Trophoblast cell (in vitro differentiated cells and primary cell): ENCODE measurements around the gene PLXDC2.

ENCODE experiments used
- DNase-seq, 2 donors: peaks; one replicate each; pipeline ENCODE4 v3.0.0-alpha.2; 2016
- H2AFZ ChIP-seq: 2 replicates; pipeline ENCODE4 v1.6.1; 2013; ENCODE audit warnings: low read length, moderate library complexity, mild to moderate bottlenecking; ENCODE audit not compliant: insufficient read depth, poor library complexity
- H2AK5ac ChIP-seq: 2 replicates; pipeline ENCODE4 v1.6.1; 2013; ENCODE audit warnings: mild to moderate bottlenecking, low read length
- H2BK120ac ChIP-seq: 2 replicates; pipeline ENCODE4 v1.6.1; 2013; ENCODE audit warnings: low read length, mild to moderate bottlenecking, moderate library complexity; ENCODE audit not compliant: insufficient read depth, poor library complexity
- H2BK12ac ChIP-seq: 2 replicates; pipeline ENCODE4 v1.6.1; 2013; ENCODE audit warnings: mild to moderate bottlenecking, low read length, moderate library complexity
- H2BK5ac ChIP-seq: 2 replicates; pipeline ENCODE4 v1.6.1; 2013; ENCODE audit warnings: low read length, low read depth, moderate library complexity, mild to moderate bottlenecking; ENCODE audit not compliant: poor library complexity
- H3K14ac ChIP-seq: 2 replicates; pipeline ENCODE4 v1.6.1; 2013; ENCODE audit warnings: mild to moderate bottlenecking, low read length
- H3K18ac ChIP-seq: 2 replicates; pipeline ENCODE4 v1.6.1; 2013; ENCODE audit warnings: mild to moderate bottlenecking, low read length
- H3K23ac ChIP-seq: 2 replicates; pipeline ENCODE4 v1.6.1; 2013; ENCODE audit warnings: low read length
- H3K27ac ChIP-seq: 2 replicates; pipeline ENCODE4 v1.5.1; 2013; ENCODE audit warnings: low read depth, mild to moderate bottlenecking, inconsistent platforms, low read length, moderate library complexity
- H3K27me3 ChIP-seq: 2 replicates; pipeline ENCODE4 v1.6.1; 2013; ENCODE audit warnings: inconsistent platforms, mild to moderate bottlenecking, low read length, moderate library complexity; ENCODE audit not compliant: insufficient read depth
- H3K36me3 ChIP-seq, 2 experiments: 1 replicate in 1 of 2; 2 replicates in 1 of 2; pipeline ENCODE4 v1.6.1; 2013; ENCODE audit warnings: low read length in 2 of 2, mild to moderate bottlenecking in 2 of 2, moderate library complexity in 1 of 2; ENCODE audit not compliant: insufficient read depth in 2 of 2, control insufficient read depth in 1 of 2
- H3K4ac ChIP-seq: 2 replicates; pipeline ENCODE4 v1.6.1; 2013; ENCODE audit warnings: low read depth, mild to moderate bottlenecking, low read length, moderate library complexity
- H3K4me1 ChIP-seq, 2 experiments: 1 replicate in 1 of 2; 2 replicates in 1 of 2; pipeline ENCODE4 v1.6.1; 2013; ENCODE audit warnings: low read length in 2 of 2, mild to moderate bottlenecking in 2 of 2, moderate library complexity in 1 of 2; ENCODE audit not compliant: insufficient read depth in 2 of 2, control insufficient read depth in 1 of 2
- H3K4me2 ChIP-seq: 2 replicates; pipeline ENCODE4 v1.6.1; 2013; ENCODE audit warnings: inconsistent platforms, mild to moderate bottlenecking, low read length, moderate library complexity
- H3K4me3 ChIP-seq: 2 replicates; pipeline ENCODE4 v1.5.1; 2013; ENCODE audit warnings: mild to moderate bottlenecking, low read depth, low read length, inconsistent platforms
- H3K79me1 ChIP-seq: one replicate; pipeline ENCODE4 v1.6.1; 2013; ENCODE audit warnings: low read length
- H3K79me2 ChIP-seq: 2 replicates; pipeline ENCODE4 v1.6.1; 2013; ENCODE audit warnings: low read length, mild to moderate bottlenecking; ENCODE audit not compliant: control insufficient read depth, insufficient read depth, poor library complexity
- H3K9ac ChIP-seq: 2 replicates; pipeline ENCODE4 v1.6.1; 2013; ENCODE audit warnings: mild to moderate bottlenecking, low read length
- H3K9me3 ChIP-seq: 2 replicates; pipeline ENCODE4 v1.6.1; 2013; ENCODE audit warnings: low read depth, mild to moderate bottlenecking, control low read depth, inconsistent platforms, low read length; ENCODE audit not compliant: insufficient read depth
- H4K12ac ChIP-seq: 2 replicates; pipeline ENCODE4 v1.6.1; 2013; ENCODE audit warnings: low read depth, mild to moderate bottlenecking, low read length, moderate library complexity
- H4K8ac ChIP-seq: 2 replicates; pipeline ENCODE4 v1.6.1; 2013; ENCODE audit warnings: low read depth, mild to moderate bottlenecking, low read length, moderate library complexity
- H4K91ac ChIP-seq: one replicate; pipeline ENCODE4 v1.6.1; 2013; ENCODE audit warnings: low read depth, mild to moderate bottlenecking, low read length, moderate library complexity
- WGBS: extraction: QIAGEN DNeasy Blood & Tissue Kit; methylation state at CpG from one replicate; pipeline ENCODE4 v1.1.7; 2013; ENCODE audit warnings: missing lambda C conversion rate; ENCODE audit not compliant: insufficient read length, insufficient coverage; ENCODE audit errors: extremely low coverage; 5-methylcytosine and 5-hydroxymethylcytosine counted together

PLXDC2 gene

GRCh38 chr10:19936289-19936688 is 120.1 kb downstream of the PLXDC2 start:
- no peaks in the 10 kb centered on the region for H3K36me3 ChIP-seq
- H3K4me1 ChIP-seq = no peaks in the 10 kb centered on the region
- no peak overlapping the region for H2BK12ac ChIP-seq
- no peaks in the 10 kb centered on the region for H3K27me3 ChIP-seq
- no peak overlapping the region for H2BK120ac ChIP-seq
- H3K18ac ChIP-seq = no peak overlapping the region
- no peak overlapping the region for H3K14ac ChIP-seq
- no peak overlapping the region for H3K4me2 ChIP-seq
- no peak overlapping the region for H3K9ac ChIP-seq
- H3K9me3 ChIP-seq = no peaks in the 10 kb centered on the region
- no peak overlapping the region for H4K91ac ChIP-seq
- no peak overlapping the region for H2BK5ac ChIP-seq
- no peak for DNase-seq
- no peaks in the 10 kb centered on the region for H3K79me1 ChIP-seq
- H2AK5ac ChIP-seq = no peak overlapping the region
- H2AFZ ChIP-seq = no peak overlapping the region
- H3K23ac ChIP-seq = no peak overlapping the region
- no peak overlapping the region for H4K12ac ChIP-seq
- H3K4ac ChIP-seq = no peak overlapping the region
- H4K8ac ChIP-seq = no peak overlapping the region
- no CpG with 5 or more reads among the region's 2 CpGs for WGBS
- no peak overlapping the region for H3K4me3 ChIP-seq
- H3K79me2 ChIP-seq = no peaks in the 10 kb centered on the region
- H3K27ac ChIP-seq = no peak overlapping the region

GRCh38 chr10:19937989-19938388 is 121.8 kb downstream of the PLXDC2 start:
- H4K12ac ChIP-seq = no peak overlapping the region
- H4K91ac ChIP-seq = no peak overlapping the region
- no peak overlapping the region for H3K23ac ChIP-seq
- H2BK12ac ChIP-seq = no peak overlapping the region
- H2AFZ ChIP-seq = no peak overlapping the region
- no peak overlapping the region for H3K4me3 ChIP-seq
- no peaks in the 10 kb centered on the region for H3K79me1 ChIP-seq
- no peak overlapping the region for H4K8ac ChIP-seq
- no peaks in the 10 kb centered on the region for H3K4me1 ChIP-seq
- DNase-seq = no peak
- H3K9me3 ChIP-seq = no peaks in the 10 kb centered on the region
- H3K4ac ChIP-seq = no peak overlapping the region
- H3K79me2 ChIP-seq = no peaks in the 10 kb centered on the region
- no peak overlapping the region for H2BK120ac ChIP-seq
- H3K36me3 ChIP-seq = no peaks in the 10 kb centered on the region
- H3K9ac ChIP-seq = no peak overlapping the region
- H3K27ac ChIP-seq = no peak overlapping the region
- H2BK5ac ChIP-seq = no peak overlapping the region
- H3K18ac ChIP-seq = no peak overlapping the region
- no peaks in the 10 kb centered on the region for H3K27me3 ChIP-seq
- H3K14ac ChIP-seq = no peak overlapping the region
- no peak overlapping the region for H3K4me2 ChIP-seq
- WGBS = no CpG with 5 or more reads among the region's 1 CpG
- no peak overlapping the region for H2AK5ac ChIP-seq

- no peak for DNase-seq
- Histone ChIP-seq H3K27ac (no peak overlapping the region), H3K4me1 (no peaks in the 10 kb centered on the region), H4K8ac (no peak overlapping the region), H3K4me3 (no peak overlapping the region), H3K9ac (no peak overlapping the region), H3K36me3 (no peaks in the 10 kb centered on the region), H3K79me2 (no peaks in the 10 kb centered on the region), H4K91ac (no peak overlapping the region), H3K27me3 (no peaks in the 10 kb centered on the region), H3K4me2 (no peak overlapping the region), H3K18ac (no peak overlapping the region), H2BK5ac (no peak overlapping the region), H3K4ac (no peak overlapping the region), H4K12ac (no peak overlapping the region), H2BK120ac (no peak overlapping the region), H2BK12ac (no peak overlapping the region), H3K79me1 (no peaks in the 10 kb centered on the region), H2AFZ (no peak overlapping the region), H2AK5ac (no peak overlapping the region), H3K23ac (no peak overlapping the region), H3K14ac (no peak overlapping the region), H3K9me3 (no peaks in the 10 kb centered on the region)
- no CpG with 5 or more reads among the region's 6 CpGs for WGBS
Observed at GRCh38 chr10:19941206-19941880, 125.1 kb downstream of the PLXDC2 start.

GRCh38 chr10:19944911-19945663 is 128.9 kb downstream of the PLXDC2 start:
- Histone ChIP-seq H3K23ac (no peak overlapping the region), H2AK5ac (no peak overlapping the region), H3K4ac (no peak overlapping the region), H3K27me3 (no peaks in the 10 kb centered on the region), H3K4me1 (no peaks in the 10 kb centered on the region), H4K91ac (no peak overlapping the region), H3K9ac (no peak overlapping the region), H2BK5ac (no peak overlapping the region), H3K4me2 (no peak overlapping the region), H2AFZ (no peak overlapping the region), H3K9me3 (no peaks in the 10 kb centered on the region), H3K36me3 (no peaks in the 10 kb centered on the region), H2BK12ac (no peak overlapping the region), H3K14ac (no peak overlapping the region), H4K8ac (no peak overlapping the region), H3K79me2 (no peaks in the 10 kb centered on the region), H3K18ac (no peak overlapping the region), H3K79me1 (no peaks in the 10 kb centered on the region), H2BK120ac (no peak overlapping the region), H3K27ac (no peak overlapping the region), H3K4me3 (no peak overlapping the region), H4K12ac (no peak overlapping the region)
- DNase-seq = peak in 1 of 2 donors; percentile 12
- WGBS = no CpG with 5 or more reads among the region's 6 CpGs
